ENCODE results near the gene TSPAN18. TPM values are rescaled to one million over a fixed set of nuclear protein-coding genes. Genes with fewer than 3 reads are reported as not detected.

TSPAN18 gene
- total RNA-seq, 4 donors from 2014 or later: 3.6 to 12.4 (median 8.2) TPM

DNA sequence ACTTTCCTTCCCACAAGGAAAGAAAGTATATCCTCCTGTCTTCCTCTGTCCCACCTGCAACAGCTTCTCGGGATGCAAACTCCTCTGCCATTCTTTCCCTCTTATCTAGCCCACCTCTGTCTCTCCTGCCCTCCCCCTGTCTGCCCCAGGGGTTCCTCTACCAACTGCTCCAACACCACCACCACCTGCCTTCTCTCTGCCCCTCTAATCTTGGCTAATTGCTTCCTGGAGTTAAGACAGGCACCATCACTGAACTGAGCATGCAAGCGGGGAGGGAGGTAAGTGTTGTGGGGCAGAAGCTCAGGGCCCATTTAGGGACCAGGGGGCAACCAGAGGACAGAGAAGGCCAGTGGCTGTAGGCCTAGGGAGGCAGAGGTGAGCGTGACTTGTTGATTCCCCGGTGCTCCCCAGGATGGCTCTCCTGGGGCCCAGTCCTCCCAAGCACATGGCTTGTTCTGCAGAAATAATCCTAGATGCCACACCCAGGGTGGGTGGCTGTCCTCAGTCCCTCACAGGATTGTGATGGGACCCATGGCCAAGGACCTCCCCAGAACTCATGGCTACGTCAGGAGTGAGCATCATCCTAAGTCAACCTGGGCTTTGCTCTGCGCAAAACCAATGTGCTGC, 112.8 kb downstream of the TSPAN18 start:
- intact Hi-C loops (cut with DNase I): no loop called here
- Histone ChIP-seq H3K4me1 (peaks cover 22 to 52% of the 10 kb centered on the region in 2 donors), H3K4me3 (replicated peaks in 1 of 3) (no peak overlapping the region), H3K27ac (peak overlapping the region in 1 of 3 donors; percentile 44), H3K27me3 (no peaks in the 10 kb centered on the region), H3K9me3 (no peaks in the 10 kb centered on the region), H3K36me3 (no peaks in the 10 kb centered on the region)
- no peak for DNase-seq
- WGBS, 2 donors: 55 to 63% methylated on average over 4 to 6 of the region's 6 CpGs
- TF ChIP-seq POLR2A (IDR thresholded peaks at IDR 0.05) (no peak), CTCF (IDR thresholded peaks at IDR 0.05) (no peak)

GRCh38 chr11:44840085-44840478, 113.3 kb downstream of the TSPAN18 start:
- Histone ChIP-seq H3K4me1 (peaks cover 17 to 46% of the 10 kb centered on the region in 2 donors), H3K9me3 (no peaks in the 10 kb centered on the region), H3K27me3 (no peaks in the 10 kb centered on the region), H3K27ac (peak overlapping the region in 1 of 3 donors; percentile 44), H3K4me3 (replicated peaks in 1 of 3) (no peak overlapping the region), H3K36me3 (no peaks in the 10 kb centered on the region)
- intact Hi-C loops (cut with DNase I): no loop called here
- WGBS, 2 donors: 47 to 50% methylated on average over 2 of the region's 3 CpGs
- no peak for TF ChIP-seq POLR2A (IDR thresholded peaks at IDR 0.05)
- TF ChIP-seq CTCF (IDR thresholded peaks at IDR 0.05): no peak
- DNase-seq: peak; percentile 39 to 45

- TF ChIP-seq POLR2A (IDR thresholded peaks at IDR 0.05): no peak
- no peak for TF ChIP-seq CTCF (IDR thresholded peaks at IDR 0.05)
- intact Hi-C loops (cut with DNase I): no loop called here
- H3K27ac ChIP-seq: peak overlapping the region in 1 of 3 donors; percentile 44
- H3K36me3 ChIP-seq: no peaks in the 10 kb centered on the region
- no peaks in the 10 kb centered on the region for H3K27me3 ChIP-seq
- no peak overlapping the region for H3K4me3 ChIP-seq (replicated peaks in 1 of 3)
- H3K4me1 ChIP-seq: peaks cover 12 to 40% of the 10 kb centered on the region in 2 donors
- 70 to 80% methylated on average over 9 of the region's 9 CpGs for WGBS, 2 donors
- no peaks in the 10 kb centered on the region for H3K9me3 ChIP-seq
- DNase-seq: no peak
These were observed 113.9 kb downstream of the TSPAN18 start for GRCh38 chr11:44840521-44841251.

DNA sequence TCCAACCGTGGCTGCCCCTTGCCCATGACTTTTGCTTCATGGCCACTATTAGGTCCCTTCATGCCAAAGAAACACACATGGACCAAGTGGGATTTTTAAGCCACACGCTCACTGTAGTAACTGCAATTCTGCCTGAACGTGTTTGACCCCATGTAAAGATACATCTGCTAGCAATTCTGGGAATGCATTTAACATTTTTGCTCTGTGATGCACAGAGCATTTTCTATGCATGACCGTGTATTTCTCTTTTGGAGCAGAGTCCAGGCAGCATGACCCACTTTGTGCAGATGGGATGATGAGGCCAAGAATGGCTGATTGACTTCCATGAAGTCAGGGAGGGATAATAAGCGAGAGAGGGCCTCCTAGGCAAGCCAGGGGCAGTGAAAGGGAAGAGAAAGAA, 115.5 kb downstream of the TSPAN18 start:
- Histone ChIP-seq H3K4me3 (replicated peaks in 1 of 3) (no peak overlapping the region), H3K4me1 (peaks cover 12 to 33% of the 10 kb centered on the region in 2 donors), H3K27ac (no peak overlapping the region), H3K9me3 (no peaks in the 10 kb centered on the region), H3K27me3 (no peaks in the 10 kb centered on the region), H3K36me3 (no peaks in the 10 kb centered on the region)
- TF ChIP-seq POLR2A (IDR thresholded peaks at IDR 0.05): no peak
- no peak for TF ChIP-seq CTCF (IDR thresholded peaks at IDR 0.05)
- DNase-seq: no peak
- intact Hi-C loops (cut with DNase I): no loop called here
- WGBS, 2 donors: 65 to 80% methylated on average over 5 of the region's 5 CpGs

- Histone ChIP-seq H3K4me3 (replicated peaks in 1 of 3) (no peak overlapping the region), H3K36me3 (no peaks in the 10 kb centered on the region), H3K9me3 (no peaks in the 10 kb centered on the region), H3K4me1 (peaks cover 0 to 32% of the 10 kb centered on the region in 2 donors), H3K27ac (no peak overlapping the region), H3K27me3 (no peaks in the 10 kb centered on the region)
- WGBS, 2 donors: 88 to 96% methylated on average over 7 of the region's 7 CpGs
- intact Hi-C loops (cut with DNase I): no loop called here
- TF ChIP-seq POLR2A (IDR thresholded peaks at IDR 0.05): no peak
- no peak for TF ChIP-seq CTCF (IDR thresholded peaks at IDR 0.05)
- DNase-seq: no peak
These were observed 120.1 kb downstream of the TSPAN18 start for GRCh38 chr11:44846852-44847251.

Data from thyroid gland (tissue), 4 donors.